Astrocyte of the cerebellum (primary cell): ENCODE results near the gene MAPRE2.

ENCODE experiments used
- DNase-seq: peaks from one replicate; pipeline ENCODE4 v3.0.0-alpha.2; 2011; ENCODE audit warnings: low read depth
- H3K4me3 ChIP-seq: 2 replicates; pipeline ENCODE4 v1.5.1; 2011; ENCODE audit warnings: mild to moderate bottlenecking, low read depth, low read length, moderate library complexity
- in situ Hi-C: cut with HindIII; loops from 2 replicates; pipeline ENCODE4 v1.10.0; 2017; ENCODE audit warnings: low sequenced_read_pairs
- TF ChIP-seq, protein P1 (sequence below): IDR thresholded peaks from 2 replicates; pipeline ENCODE4 v1.5.1; 2012; ENCODE audit warnings: low read length, low read depth, moderate library complexity, mild to moderate bottlenecking; ENCODE audit errors: missing control alignments

Gene MAPRE2

DNA sequence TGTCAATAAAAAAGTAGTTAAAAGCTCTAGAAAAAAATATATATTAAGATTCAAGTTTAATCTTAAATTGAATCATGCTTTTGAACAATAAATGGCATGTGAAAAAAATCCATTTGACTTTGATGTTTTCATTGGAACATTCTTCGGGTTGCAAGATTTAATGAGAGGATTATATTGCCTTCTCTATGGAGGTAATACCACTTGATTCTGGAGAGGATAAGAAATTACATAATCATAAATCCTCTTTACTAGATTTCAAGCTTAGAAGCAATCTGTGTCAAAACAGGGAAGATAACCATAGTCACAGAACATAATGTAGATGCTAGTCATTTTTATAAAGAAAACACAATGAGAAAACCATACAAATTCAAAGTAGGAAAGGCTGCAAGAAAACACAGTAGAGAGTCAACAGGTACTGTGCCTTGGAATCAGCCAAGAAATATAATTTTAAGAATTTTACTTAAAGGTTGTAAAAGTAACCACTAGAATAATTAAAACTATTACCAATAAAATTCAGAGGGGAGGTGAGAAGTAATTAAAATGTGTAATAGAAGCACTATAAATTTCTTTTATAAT lies 18.7 kb upstream of the MAPRE2 start:
- TF ChIP-seq, protein P1, sequence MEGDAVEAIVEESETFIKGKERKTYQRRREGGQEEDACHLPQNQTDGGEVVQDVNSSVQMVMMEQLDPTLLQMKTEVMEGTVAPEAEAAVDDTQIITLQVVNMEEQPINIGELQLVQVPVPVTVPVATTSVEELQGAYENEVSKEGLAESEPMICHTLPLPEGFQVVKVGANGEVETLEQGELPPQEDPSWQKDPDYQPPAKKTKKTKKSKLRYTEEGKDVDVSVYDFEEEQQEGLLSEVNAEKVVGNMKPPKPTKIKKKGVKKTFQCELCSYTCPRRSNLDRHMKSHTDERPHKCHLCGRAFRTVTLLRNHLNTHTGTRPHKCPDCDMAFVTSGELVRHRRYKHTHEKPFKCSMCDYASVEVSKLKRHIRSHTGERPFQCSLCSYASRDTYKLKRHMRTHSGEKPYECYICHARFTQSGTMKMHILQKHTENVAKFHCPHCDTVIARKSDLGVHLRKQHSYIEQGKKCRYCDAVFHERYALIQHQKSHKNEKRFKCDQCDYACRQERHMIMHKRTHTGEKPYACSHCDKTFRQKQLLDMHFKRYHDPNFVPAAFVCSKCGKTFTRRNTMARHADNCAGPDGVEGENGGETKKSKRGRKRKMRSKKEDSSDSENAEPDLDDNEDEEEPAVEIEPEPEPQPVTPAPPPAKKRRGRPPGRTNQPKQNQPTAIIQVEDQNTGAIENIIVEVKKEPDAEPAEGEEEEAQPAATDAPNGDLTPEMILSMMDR = no peak
- H3K4me3 ChIP-seq = no peak overlapping the region
- in situ Hi-C loops = no loop called here
- no peak for DNase-seq

DNA sequence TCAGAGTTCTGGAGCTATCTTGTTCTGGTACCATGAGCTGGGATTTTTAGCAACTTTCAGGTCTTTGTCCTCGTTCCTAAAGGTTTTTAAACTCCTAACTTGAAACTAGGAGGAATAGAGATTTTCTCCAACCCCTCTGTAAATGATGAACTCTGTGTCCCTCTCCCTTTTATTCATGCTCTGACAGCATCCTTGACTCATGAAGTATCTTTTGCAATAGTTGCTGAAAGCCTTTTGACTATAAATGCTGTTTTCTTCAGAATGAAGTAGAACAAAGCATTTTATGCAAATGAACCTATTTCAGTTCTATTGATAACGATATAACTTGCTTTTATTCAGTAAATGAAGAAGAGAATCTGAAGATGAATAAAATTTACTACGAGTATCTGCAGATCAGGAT lies 17.0 kb upstream of the MAPRE2 start:
- no peak for DNase-seq
- no peak overlapping the region for H3K4me3 ChIP-seq
- in situ Hi-C loops = no loop called here
- TF ChIP-seq, protein P1 = no peak

DNA sequence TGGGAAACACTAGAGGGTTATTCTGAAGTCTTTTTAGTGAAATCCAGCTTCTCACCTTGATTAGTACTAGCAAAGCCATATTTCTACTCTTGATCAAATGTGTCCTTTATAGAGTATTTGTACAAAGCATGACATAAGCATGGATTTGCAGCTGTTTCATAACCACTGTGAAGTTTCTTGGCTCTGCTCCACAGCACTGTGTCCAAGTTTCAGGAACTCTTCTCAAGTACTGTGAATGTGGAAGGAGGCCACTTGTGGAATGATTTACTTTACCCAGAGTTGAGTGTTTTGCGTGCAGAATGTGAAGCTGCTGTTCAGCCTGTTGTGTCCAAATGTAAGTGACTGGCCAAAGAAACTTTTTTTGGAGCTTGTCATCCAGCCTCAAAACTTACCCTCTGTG lies 16.2 kb upstream of the MAPRE2 start:
- DNase-seq = peak; percentile 86
- no peak overlapping the region for H3K4me3 ChIP-seq
- in situ Hi-C loops = no loop called here
- TF ChIP-seq, protein P1 = no peak

DNA sequence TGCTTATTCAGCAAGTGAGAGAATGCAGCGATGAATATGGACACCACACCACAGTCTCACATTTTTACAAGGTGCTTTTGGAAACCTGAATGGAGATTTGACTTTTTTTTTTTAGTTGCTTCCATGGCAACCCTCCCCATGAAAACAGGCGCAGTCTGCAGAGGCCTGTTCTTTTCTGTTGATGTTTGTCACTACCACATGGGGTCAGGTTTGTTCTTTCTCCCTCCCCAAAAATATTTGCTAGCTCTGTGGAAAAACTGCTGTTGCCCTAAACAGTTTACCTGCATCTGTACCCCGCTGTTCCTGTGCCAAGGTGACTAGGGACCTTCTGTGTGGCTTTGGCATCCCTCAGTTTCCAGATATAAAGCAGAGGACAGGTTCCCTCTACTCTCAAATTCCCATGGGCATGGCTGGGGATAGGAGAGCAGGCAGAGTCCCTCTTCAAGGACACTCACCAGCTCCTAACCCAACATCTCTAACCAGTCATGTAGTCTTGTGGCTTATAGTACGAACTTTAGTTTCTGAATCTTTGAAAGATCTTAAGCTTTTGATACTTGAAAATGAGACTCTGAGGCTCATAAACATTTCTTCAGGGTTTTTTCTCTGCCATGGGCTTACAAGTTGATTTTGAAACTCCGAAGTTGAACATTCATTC lies 14.7 kb upstream of the MAPRE2 start:
- H3K4me3 ChIP-seq = no peak overlapping the region
- in situ Hi-C loops = no loop called here
- TF ChIP-seq, protein P1 = no peak
- DNase-seq = no peak

DNA sequence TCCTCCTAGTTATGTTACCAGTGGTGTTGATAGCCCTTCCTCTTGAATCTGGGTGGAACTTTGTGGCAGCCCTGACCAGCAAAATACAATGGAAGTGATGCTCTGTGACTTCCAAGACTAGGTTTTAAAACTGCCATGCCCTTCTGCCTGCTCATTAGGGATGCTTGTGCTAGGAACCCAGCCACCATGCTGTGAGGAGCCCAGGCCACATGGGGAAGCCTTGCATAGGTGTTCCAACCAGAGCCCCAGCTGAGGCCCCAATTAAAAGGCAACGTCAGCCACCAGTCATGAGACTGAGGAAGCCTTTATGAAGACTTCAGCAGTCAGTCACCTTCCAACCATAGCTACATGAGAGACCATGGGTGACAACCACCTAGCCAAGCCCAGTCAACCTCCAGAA lies 14.0 kb upstream of the MAPRE2 start:
- in situ Hi-C loops = no loop called here
- no peak for DNase-seq
- H3K4me3 ChIP-seq = no peak overlapping the region

DNA sequence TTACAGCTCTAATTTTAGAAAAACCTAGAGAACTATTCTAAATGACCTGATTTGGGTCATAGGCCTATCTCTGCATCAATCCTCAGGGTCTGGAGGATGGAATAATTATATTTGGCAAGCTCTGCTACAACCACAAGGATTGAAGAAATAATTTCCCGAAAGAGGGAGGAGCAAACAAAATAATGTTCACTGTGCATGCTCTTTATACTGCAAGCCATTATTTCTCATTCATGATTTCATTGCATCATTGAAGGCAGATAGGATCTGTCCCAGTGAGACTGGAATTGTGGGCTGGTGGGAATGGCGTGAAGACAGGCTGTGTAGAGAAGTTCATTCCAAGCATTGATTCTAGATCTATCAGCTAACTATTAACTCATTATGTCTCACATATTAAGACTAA lies 12.7 kb upstream of the MAPRE2 start:
- H3K4me3 ChIP-seq = no peak overlapping the region
- TF ChIP-seq, protein P1 = no peak
- in situ Hi-C loops = no loop called here
- no peak for DNase-seq

More for the DNA sequence above, 14.0 kb upstream of the MAPRE2 start:
- TF ChIP-seq, protein P1 = no peak
